Measurements from ENCODE around the gene MAGI2. TPM values are rescaled to one million over a fixed set of nuclear protein-coding genes. Genes with fewer than 3 reads are reported as not detected.

Gene MAGI2
- total and polyA plus RNA-seq, 2 donors (not counting 3 experiments of a cell fraction or from before 2014, with no cell fraction given): 0.28 to 6.0 TPM

GRCh38 chr7:78140109-78140508 lies 1313.4 kb downstream of the MAGI2 start:
- Histone ChIP-seq H3K4me3 (replicated peaks in 1 of 3; ENCODE audit: insufficient read depth in 1 of 3, low read depth in 1 of 3, low read length in 3 of 3) (no peak overlapping the region), H3K9ac (replicated peaks; ENCODE audit: extremely low read depth, insufficient read depth, low read length) (no peak overlapping the region), H3K4me1 (ENCODE audit: control insufficient read depth, extremely low read depth, insufficient read depth, low read length) (no peaks in the 10 kb centered on the region), H3K9me1 (replicated peaks; ENCODE audit: control insufficient read depth, extremely low read depth, insufficient read depth, low read length) (no peaks in the 10 kb centered on the region), H3K4me2 (ENCODE audit: insufficient read depth, low read length) (no peak overlapping the region), H3K27me3 (ENCODE audit: control insufficient read depth in 2 of 2, insufficient read depth in 2 of 2, low read length in 2 of 2) (no peaks in the 10 kb centered on the region), H3K36me3 (ENCODE audit: control insufficient read depth in 2 of 2, extremely low read depth in 1 of 2, insufficient read depth in 2 of 2, low read length in 2 of 2) (no peaks in the 10 kb centered on the region), H2AFZ (ENCODE audit: low read depth, low read length) (no peak overlapping the region), H3K9me3 (replicated peaks; ENCODE audit: control insufficient read depth, insufficient read depth, low read length) (no peaks in the 10 kb centered on the region), H3K79me2 (ENCODE audit: control insufficient read depth, insufficient read depth, low read length) (no peaks in the 10 kb centered on the region), H4K20me1 (replicated peaks; ENCODE audit: control insufficient read depth, extremely low read depth, insufficient read depth, low read length) (no peaks in the 10 kb centered on the region), H3K27ac (ENCODE audit: insufficient read depth, low read depth, low read length) (no peak overlapping the region)
- intact Hi-C loops (cut with micrococcal nuclease) (no loop called here), dilution Hi-C loops (cut with MboI; ENCODE audit: extremely low pct_ligation_motif_present, low sequenced_read_pairs) (no loop called here)
- no TSS peak for BruUV-seq (replicated peaks)
- DNase-seq (ENCODE audit: low read depth, low spot score) (no peak), FAIRE-seq (no peak)
- TF ChIP-seq, protein P1, sequence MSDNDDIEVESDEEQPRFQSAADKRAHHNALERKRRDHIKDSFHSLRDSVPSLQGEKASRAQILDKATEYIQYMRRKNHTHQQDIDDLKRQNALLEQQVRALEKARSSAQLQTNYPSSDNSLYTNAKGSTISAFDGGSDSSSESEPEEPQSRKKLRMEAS (IDR thresholded peaks at IDR 0.05; ENCODE audit: insufficient read depth, insufficient read length): no peak
- TF ChIP-seq POLR2AphosphoS5 (IDR thresholded peaks at IDR 0.05; ENCODE audit: insufficient read depth, low read depth, low read length) (no peak), GATA2 (IDR thresholded peaks at IDR 0.05; ENCODE audit: insufficient read depth, insufficient read length, low read depth, low read length) (no peak), CTCF (IDR thresholded peaks at IDR 0.05; ENCODE audit: extremely low read depth in 1 of 2, insufficient read depth in 1 of 2, low read depth in 1 of 2, low read length in 2 of 2) (no peak), MYC (IDR thresholded peaks at IDR 0.05; ENCODE audit: low read depth, low read length) (no peak), FOS (IDR thresholded peaks at IDR 0.05; ENCODE audit: borderline replicate concordance, insufficient read depth, low read length) (no peak), JUN (IDR thresholded peaks at IDR 0.05; ENCODE audit: borderline replicate concordance, insufficient read depth, insufficient read length, low read depth) (no peak), EZH2 (IDR thresholded peaks at IDR 0.05; ENCODE audit: borderline replicate concordance, low read depth, low read length, severe bottlenecking) (no peak), POLR2A (IDR thresholded peaks at IDR 0.05; ENCODE audit: low read depth, low read length) (no peak)
- ChIA-PET CTCF (no interaction called here), POLR2A (no interaction called here)
